ENCODE measurements around the gene FAR2.

DNA sequence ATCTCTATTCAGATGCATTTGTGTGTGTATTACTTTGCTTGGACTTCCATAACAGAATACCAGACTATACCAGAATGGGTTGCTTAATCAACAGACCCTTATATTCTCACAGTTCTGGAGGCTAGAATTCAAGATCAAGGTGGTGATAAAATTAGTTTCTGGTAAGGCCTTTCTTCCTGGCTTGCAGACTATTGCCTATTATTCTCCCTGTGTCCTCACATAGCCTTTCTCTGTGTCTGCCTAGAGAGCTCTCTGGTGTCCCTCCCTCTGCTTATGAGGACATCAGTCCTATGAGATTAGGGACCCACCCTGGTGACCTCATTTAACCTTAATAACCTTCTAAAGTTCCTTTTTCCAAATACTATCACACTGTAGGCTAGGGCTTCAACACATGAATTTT, 106.0 kb downstream of the FAR2 start:
- TF ChIP-seq, protein P1, sequence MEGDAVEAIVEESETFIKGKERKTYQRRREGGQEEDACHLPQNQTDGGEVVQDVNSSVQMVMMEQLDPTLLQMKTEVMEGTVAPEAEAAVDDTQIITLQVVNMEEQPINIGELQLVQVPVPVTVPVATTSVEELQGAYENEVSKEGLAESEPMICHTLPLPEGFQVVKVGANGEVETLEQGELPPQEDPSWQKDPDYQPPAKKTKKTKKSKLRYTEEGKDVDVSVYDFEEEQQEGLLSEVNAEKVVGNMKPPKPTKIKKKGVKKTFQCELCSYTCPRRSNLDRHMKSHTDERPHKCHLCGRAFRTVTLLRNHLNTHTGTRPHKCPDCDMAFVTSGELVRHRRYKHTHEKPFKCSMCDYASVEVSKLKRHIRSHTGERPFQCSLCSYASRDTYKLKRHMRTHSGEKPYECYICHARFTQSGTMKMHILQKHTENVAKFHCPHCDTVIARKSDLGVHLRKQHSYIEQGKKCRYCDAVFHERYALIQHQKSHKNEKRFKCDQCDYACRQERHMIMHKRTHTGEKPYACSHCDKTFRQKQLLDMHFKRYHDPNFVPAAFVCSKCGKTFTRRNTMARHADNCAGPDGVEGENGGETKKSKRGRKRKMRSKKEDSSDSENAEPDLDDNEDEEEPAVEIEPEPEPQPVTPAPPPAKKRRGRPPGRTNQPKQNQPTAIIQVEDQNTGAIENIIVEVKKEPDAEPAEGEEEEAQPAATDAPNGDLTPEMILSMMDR (tag by site-specific recombination; IDR thresholded peaks at IDR 0.05) = no peak
- no peak for TF ChIP-seq SP2 (tag by site-specific recombination; IDR thresholded peaks at IDR 0.05)
